HG02763 (cell line): Measurements from ENCODE around the gene IDUA.

Source experiments
- ATAC-seq: cut with Tn5 transposase; IDR thresholded peaks from one replicate; pipeline ENCODE4 v1.9.1; 2021; ENCODE audit warnings: mild to moderate bottlenecking, moderate library complexity; ENCODE audit not compliant: unreplicated experiment

IDUA gene

GRCh38 chr4:1013225-1014073, 26.6 kb downstream of the IDUA start:
- no peak for ATAC-seq

GRCh38 chr4:1014291-1015167, 27.7 kb downstream of the IDUA start:
- no peak for ATAC-seq

DNA sequence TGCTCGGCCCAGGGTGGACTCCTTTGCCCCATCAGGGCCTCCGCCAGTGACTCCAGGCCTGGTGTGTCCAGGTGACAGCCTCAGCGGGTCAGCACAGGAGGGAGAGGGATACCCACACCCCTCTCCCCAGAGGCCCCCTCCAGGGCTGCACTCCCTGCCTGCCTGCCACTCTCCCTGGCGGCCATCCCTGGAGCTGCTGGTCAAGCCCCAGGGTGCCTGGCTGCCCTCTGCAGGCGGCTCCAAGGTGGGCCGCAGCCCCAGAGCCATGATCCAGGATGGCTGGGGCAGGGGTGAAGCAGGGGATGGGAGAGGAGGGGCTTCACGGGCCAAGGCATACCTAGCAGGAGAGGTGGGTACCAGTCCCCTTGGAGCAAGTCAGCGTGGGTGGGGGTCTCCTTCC, 28.3 kb downstream of the IDUA start:
- no peak for ATAC-seq

GRCh38 chr4:1015746-1016145, 28.9 kb downstream of the IDUA start:
- ATAC-seq = no peak

DNA sequence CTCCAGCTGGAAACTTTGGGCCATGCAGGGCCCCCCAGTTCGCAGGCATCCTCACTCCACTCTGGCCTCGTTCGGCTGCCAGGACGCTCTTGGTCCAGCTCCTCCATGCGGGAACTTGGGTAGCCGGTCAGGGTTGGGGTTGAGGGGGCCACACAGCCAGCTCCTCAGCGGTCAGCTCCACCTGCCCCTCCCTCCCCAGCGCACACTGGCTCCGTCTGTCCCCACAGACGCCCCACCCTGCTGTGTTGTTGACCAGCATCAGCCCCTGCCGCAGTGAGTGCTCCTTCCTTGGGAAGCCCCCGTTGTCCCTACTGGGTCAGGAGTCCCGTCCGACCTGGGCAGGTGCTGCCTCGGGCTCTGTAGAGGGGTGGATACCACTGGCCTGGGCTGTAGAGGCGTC, 30.4 kb downstream of the IDUA start:
- no peak for ATAC-seq

DNA sequence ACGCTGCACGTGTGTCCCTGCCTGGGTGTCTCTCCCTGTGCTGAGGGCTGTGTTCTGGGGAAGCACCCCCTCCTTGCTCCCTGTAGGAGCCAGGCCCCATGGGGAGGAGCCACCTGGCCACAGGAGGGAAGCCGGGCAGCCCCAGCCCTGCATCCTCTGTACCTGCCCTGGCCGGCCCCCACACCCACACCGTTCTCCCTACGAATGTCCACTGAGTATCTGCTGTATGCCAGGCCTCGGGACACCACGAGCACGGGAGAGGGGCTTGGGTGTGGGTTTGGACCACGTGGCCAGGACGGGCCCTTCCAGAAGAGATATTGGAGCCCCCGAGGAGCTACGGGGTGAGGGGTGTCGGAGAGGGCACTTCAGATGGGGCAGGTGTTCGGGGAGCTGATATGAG, 30.9 kb downstream of the IDUA start:
- ATAC-seq = no peak

- no peak for ATAC-seq
Measured at GRCh38 chr4:1018147-1019020, 31.5 kb downstream of the IDUA start.

DNA sequence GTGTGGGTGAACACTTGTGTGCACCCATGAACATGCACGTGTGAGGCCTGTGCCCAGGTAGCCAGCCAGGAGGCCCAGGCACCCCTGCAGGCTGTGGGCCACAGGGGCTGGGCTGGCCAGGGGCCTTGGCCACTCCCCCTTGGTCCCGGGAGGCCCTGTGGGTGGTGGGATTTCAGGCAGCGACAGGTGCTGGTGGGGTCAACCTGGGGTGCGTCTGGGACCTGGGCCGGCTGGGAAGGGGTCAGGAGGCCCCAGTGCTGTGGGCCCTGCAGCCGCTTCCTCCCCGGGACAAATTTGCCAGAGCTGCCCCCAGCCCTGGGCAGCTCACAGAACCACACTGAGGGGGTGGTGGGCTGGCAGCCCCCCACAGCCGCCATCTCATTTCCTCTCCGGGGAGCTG, 32.5 kb downstream of the IDUA start:
- ATAC-seq = no peak

- ATAC-seq = no peak
Measured at GRCh38 chr4:1019729-1020470, 33.1 kb downstream of the IDUA start.

- peak; percentile 62 for ATAC-seq
Measured at GRCh38 chr4:1021386-1022050, 34.7 kb downstream of the IDUA start.

GRCh38 chr4:1022051-1022738, 35.4 kb downstream of the IDUA start:
- ATAC-seq = no peak

- no peak for ATAC-seq
Measured at GRCh38 chr4:1022739-1023066, 35.9 kb downstream of the IDUA start.

GRCh38 chr4:1023075-1023640, 36.3 kb downstream of the IDUA start:
- no peak for ATAC-seq

- ATAC-seq = no peak
Measured at GRCh38 chr4:1023895-1024740, 37.3 kb downstream of the IDUA start.

DNA sequence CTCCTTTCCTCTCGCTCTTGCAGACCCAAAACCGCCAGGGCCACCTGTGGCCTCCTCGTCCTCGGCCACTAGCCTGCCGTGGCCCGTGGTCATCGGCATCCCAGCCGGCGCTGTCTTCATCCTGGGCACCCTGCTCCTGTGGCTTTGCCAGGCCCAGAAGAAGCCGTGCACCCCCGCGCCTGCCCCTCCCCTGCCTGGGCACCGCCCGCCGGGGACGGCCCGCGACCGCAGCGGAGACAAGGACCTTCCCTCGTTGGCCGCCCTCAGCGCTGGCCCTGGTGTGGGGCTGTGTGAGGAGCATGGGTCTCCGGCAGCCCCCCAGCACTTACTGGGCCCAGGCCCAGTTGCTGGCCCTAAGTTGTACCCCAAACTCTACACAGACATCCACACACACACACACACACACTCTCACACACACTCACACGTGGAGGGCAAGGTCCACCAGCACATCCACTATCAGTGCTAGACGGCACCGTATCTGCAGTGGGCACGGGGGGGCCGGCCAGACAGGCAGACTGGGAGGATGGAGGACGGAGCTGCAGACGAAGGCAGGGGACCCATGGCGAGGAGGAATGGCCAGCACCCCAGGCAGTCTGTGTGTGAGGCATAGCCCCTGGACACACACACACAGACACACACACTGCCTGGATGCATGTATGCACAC, 38.2 kb downstream of the IDUA start:
- ATAC-seq = no peak

DNA sequence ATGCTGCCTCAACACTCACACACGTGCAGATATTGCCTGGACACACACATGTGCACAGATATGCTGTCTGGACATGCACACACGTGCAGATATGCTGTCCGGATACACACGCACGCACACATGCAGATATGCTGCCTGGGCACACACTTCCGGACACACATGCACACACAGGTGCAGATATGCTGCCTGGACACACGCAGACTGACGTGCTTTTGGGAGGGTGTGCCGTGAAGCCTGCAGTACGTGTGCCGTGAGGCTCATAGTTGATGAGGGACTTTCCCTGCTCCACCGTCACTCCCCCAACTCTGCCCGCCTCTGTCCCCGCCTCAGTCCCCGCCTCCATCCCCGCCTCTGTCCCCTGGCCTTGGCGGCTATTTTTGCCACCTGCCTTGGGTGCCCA, 39.3 kb downstream of the IDUA start:
- peak; percentile 54 for ATAC-seq

GRCh38 chr4:1027219-1027914, 40.5 kb downstream of the IDUA start:
- no peak for ATAC-seq
